ENCODE measurements around the gene CLPX. TPM values are rescaled to one million over a fixed set of nuclear protein-coding genes. Genes with fewer than 3 reads are reported as not detected.
A peak's percentile ranks its signal among the peaks of the same experiment; 100 is the strongest.
"Not testable (repeated sequence)": the region's sequence is repeated elsewhere in the genome, so short reads cannot be mapped to it uniquely, and the experiment has no call there.

The CLPX gene
- total and polyA plus RNA-seq, 9 of the 15 experiments (the other 6 are each of a cell fraction or from before 2014, with no cell fraction given) = 11.2 to 83.3 (median 51.3) TPM

DNA sequence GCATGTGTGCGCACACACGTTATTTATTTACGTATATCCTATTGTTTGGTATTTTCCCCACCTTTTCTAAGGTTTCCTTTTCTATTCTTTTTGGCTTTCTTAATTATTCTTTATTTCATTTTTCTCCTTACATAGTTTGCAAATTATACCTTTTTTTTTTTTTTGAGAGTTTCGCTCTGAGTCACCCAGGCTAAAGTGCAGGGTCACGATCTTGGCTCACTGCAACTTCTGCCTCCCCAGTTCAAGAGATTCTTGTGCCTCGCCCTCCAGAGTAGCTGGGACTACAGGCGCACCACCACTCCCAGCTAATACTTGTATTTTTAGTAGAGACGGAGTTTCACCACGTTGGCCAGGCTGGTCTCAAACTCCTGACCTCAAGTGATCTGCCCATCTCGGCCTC lies 46.2 kb upstream of the CLPX start (continued):
- TF ChIP-seq, protein P1, sequence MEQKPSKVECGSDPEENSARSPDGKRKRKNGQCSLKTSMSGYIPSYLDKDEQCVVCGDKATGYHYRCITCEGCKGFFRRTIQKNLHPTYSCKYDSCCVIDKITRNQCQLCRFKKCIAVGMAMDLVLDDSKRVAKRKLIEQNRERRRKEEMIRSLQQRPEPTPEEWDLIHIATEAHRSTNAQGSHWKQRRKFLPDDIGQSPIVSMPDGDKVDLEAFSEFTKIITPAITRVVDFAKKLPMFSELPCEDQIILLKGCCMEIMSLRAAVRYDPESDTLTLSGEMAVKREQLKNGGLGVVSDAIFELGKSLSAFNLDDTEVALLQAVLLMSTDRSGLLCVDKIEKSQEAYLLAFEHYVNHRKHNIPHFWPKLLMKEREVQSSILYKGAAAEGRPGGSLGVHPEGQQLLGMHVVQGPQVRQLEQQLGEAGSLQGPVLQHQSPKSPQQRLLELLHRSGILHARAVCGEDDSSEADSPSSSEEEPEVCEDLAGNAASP (IDR thresholded peaks at IDR 0.05) = no peak
- TF ChIP-seq THRAP3 (IDR thresholded peaks at IDR 0.05; ENCODE audit: borderline replicate concordance) (no peak), NFE2 (IDR thresholded peaks at IDR 0.05; ENCODE audit: low read depth) (peak; percentile 9; the same call in 1 of the 2 replicates), POLR2B (IDR thresholded peaks at IDR 0.05; ENCODE audit: low read depth, partially characterized antibody) (no peak), NRF1 (conservative IDR thresholded peaks at IDR 0.05 in 1 of 2, IDR thresholded peaks at IDR 0.05 in 1 of 2) (no peak), CHD1 (IDR thresholded peaks at IDR 0.05; ENCODE audit: low read length) (no peak), JUND (IDR thresholded peaks at IDR 0.05; ENCODE audit: borderline replicate concordance, low read depth, low read length) (no peak), JUND (tag; IDR thresholded peaks at IDR 0.05; ENCODE audit: borderline replicate concordance, low read depth, low read length) (0 out of 3 replicates have a peak, but pooled peaks have one; percentile 25)
- TF ChIP-seq, protein P2, sequence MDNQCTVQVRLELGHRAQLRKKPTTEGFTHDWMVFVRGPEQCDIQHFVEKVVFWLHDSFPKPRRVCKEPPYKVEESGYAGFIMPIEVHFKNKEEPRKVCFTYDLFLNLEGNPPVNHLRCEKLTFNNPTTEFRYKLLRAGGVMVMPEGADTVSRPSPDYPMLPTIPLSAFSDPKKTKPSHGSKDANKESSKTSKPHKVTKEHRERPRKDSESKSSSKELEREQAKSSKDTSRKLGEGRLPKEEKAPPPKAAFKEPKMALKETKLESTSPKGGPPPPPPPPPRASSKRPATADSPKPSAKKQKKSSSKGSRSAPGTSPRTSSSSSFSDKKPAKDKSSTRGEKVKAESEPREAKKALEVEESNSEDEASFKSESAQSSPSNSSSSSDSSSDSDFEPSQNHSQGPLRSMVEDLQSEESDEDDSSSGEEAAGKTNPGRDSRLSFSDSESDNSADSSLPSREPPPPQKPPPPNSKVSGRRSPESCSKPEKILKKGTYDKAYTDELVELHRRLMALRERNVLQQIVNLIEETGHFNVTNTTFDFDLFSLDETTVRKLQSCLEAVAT (IDR thresholded peaks at IDR 0.05) = 0 out of 4 replicates have a peak, but pooled peaks of 1 of the 2 experiments have one; percentile 23

DNA sequence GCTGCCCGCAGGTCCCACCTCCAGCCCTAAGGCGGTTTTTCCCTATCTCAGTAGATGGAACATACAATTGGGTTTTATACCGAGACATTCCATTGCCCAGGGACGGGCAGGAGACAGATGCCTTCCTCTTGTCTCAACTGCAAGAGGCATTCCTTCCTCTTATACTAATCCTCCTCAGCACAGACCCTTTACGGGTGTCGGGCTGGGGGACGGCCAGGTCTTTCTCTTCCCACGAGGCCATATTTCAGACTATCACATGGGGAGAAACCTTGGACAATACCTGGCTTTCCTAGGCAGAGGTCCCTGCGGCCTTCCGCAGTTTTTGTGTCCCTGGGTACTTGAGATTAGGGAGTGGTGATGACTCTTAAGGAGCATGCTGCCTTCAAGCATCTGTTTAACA lies 41.8 kb upstream of the CLPX start:
- POLR2A ChIA-PET; H2AFZ ChIP-seq (ENCODE audit: low read depth, low read length); H4K20me1 ChIP-seq (replicated peaks; ENCODE audit: control insufficient read depth, insufficient read depth, low read length); H3K27ac ChIP-seq (ENCODE audit: extremely low read depth, low read depth, low read length); H3K36me3 ChIP-seq (ENCODE audit: control insufficient read depth, insufficient read depth, low read length); H3K4me1 ChIP-seq (replicated peaks in 1 of 2; ENCODE audit: control insufficient read depth in 2 of 2, insufficient read depth in 2 of 2, low read length in 2 of 2); ATAC-seq; H3K4me2 ChIP-seq (ENCODE audit: insufficient read depth, low read length); in situ Hi-C loops (cut with MboI); H3K79me2 ChIP-seq (ENCODE audit: control insufficient read depth, insufficient read depth, low read length); CTCF ChIA-PET (ENCODE audit: low intra/inter-chr PET ratio); H3K9ac ChIP-seq (ENCODE audit: insufficient read depth in 1 of 2, low read depth in 2 of 2, low read length in 2 of 2); BruUV-seq (replicated peaks); intact Hi-C loops (cut with micrococcal nuclease); H3K27me3 ChIP-seq (ENCODE audit: control insufficient read depth in 2 of 2, insufficient read depth in 2 of 2, low read length in 2 of 2); DNase-seq (ENCODE audit: extremely low read depth in 1 of 4, low spot score in 3 of 4); H3K4me3 ChIP-seq; H3K9me3 ChIP-seq (replicated peaks; ENCODE audit: control insufficient read depth, insufficient read depth, low read depth, low read length); FAIRE-seq; H3K9me1 ChIP-seq (ENCODE audit: control insufficient read depth, insufficient read depth, low read length): not testable (repeated sequence)
- 39% methylated on average over 4 of the region's 10 CpGs for WGBS (ENCODE audit: insufficient coverage, low coverage, missing lambda C conversion rate)

Data from K562 (cell line).